Thoracic aorta (tissue), 2 donors: ENCODE data around the gene MYZAP. TPM values are rescaled to one million over a fixed set of nuclear protein-coding genes. Genes with fewer than 3 reads are reported as not detected.

Experiments used
- ATAC-seq: fragments of 150-250 bp; one replicate; pipeline ENCODE4 v1.8.0; 2017; ENCODE audit warnings: low read depth; ENCODE audit not compliant: insufficient number of reproducible peaks, low FRiP score
- DNase-seq: peaks from one replicate; pipeline ENCODE4 v3.0.0-alpha.2; 2020; ENCODE audit warnings: low spot score
- H3K27ac ChIP-seq, 2 donors: fragments of 200-600 bp; sonication (generic); 1 replicate in 1 of 2; 2 replicates in 1 of 2; pipeline ENCODE4 v1.5.1; 2016; ENCODE audit warnings: mild to moderate bottlenecking in 2 of 2, moderate library complexity in 2 of 2
- H3K27me3 ChIP-seq: fragments of 200-600 bp; sonication (generic); replicated peaks from 2 replicates; pipeline ENCODE4 v1.6.0; 2016; ENCODE audit warnings: mild to moderate bottlenecking; ENCODE audit not compliant: insufficient read depth
- H3K36me3 ChIP-seq: fragments of 200-600 bp; sonication (generic); one replicate; pipeline ENCODE4 v1.5.1; 2016
- H3K4me1 ChIP-seq, 2 donors: fragments of 200-600 bp; sonication (generic); 1 replicate in 1 of 2; 2 replicates in 1 of 2; pipeline versions ENCODE4 v1.5.1 to v1.6.0; 2016; ENCODE audit warnings: low read depth in 2 of 2, mild to moderate bottlenecking in 1 of 2; ENCODE audit not compliant: control insufficient read depth in 1 of 2
- H3K4me3 ChIP-seq: fragments of 200-600 bp; sonication (generic); 2 replicates; pipeline ENCODE4 v1.5.1; 2016; ENCODE audit warnings: mild to moderate bottlenecking
- H3K9me3 ChIP-seq: fragments of 200-600 bp; sonication (generic); 2 replicates; pipeline ENCODE4 v1.5.1; 2016
- total RNA-seq, 2 donors: library from RNA; depleted of rRNA; stranded (reverse); fragments of >200 nt; gene quantifications; one replicate each; pipeline versions ENCODE4 v1.1.0 to v1.2.3, GENCODE V29; 2016
- TF ChIP-seq, protein P1 (sequence below): fragments of 200-600 bp; sonication (generic); IDR thresholded peaks from one replicate; pipeline ENCODE4 v1.5.1; 2019; ENCODE audit warnings: antibody characterized with exemption

The MYZAP gene
- total RNA-seq, 2 donors from 2014 or later = 3.8 to 6.8 TPM

DNA sequence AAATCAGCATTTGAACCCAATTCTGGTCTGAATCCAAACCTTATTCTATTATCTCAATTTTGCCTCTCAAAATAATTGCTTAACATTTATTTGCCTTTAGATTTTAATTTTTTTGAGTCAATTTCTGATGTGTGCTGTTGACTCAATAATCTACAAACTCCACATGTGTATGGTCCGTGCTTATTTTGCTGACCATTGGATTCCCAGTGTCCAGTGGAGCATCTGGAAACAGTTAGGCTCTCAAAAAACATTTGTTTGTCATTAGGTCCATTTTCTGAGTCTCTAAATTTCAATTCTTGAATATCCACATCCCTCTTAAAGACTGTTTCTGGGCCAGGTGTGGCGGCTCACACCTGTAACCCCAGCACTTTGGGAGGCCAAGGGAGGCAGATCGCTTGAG, 19.2 kb upstream of the MYZAP start:
- ATAC-seq (no peak), DNase-seq (no peak)
- Histone ChIP-seq H3K4me1 (no peaks in the 10 kb centered on the region), H3K27me3 (no peaks in the 10 kb centered on the region), H3K36me3 (no peaks in the 10 kb centered on the region), H3K9me3 (no peaks in the 10 kb centered on the region), H3K4me3 (no peak overlapping the region), H3K27ac (no peak overlapping the region)
- TF ChIP-seq, protein P1, sequence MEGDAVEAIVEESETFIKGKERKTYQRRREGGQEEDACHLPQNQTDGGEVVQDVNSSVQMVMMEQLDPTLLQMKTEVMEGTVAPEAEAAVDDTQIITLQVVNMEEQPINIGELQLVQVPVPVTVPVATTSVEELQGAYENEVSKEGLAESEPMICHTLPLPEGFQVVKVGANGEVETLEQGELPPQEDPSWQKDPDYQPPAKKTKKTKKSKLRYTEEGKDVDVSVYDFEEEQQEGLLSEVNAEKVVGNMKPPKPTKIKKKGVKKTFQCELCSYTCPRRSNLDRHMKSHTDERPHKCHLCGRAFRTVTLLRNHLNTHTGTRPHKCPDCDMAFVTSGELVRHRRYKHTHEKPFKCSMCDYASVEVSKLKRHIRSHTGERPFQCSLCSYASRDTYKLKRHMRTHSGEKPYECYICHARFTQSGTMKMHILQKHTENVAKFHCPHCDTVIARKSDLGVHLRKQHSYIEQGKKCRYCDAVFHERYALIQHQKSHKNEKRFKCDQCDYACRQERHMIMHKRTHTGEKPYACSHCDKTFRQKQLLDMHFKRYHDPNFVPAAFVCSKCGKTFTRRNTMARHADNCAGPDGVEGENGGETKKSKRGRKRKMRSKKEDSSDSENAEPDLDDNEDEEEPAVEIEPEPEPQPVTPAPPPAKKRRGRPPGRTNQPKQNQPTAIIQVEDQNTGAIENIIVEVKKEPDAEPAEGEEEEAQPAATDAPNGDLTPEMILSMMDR = no peak

DNA sequence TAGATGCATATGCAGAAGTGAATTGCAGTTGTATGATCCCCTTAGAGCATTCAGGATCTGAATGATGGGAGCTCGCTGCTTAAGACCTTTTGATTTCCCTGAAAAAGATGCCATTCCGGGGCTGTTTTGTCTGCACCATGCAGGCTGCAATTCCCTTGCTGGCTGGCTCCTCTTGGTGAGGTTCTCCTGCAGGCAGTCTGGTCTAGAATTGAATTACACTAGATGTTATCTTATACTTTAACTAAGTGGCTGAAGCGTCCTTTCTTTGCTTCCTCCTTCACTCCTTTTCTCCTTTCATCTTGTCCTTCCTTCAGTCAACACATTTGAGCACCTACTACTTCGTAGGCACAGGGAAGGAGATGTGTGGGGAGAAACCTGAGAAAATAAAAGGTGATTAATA, 18.6 kb upstream of the MYZAP start:
- no peak for DNase-seq
- no peaks in the 10 kb centered on the region for H3K36me3 ChIP-seq
- no peak overlapping the region for H3K27ac ChIP-seq
- no peaks in the 10 kb centered on the region for H3K4me1 ChIP-seq
- H3K4me3 ChIP-seq = no peak overlapping the region
- no peaks in the 10 kb centered on the region for H3K27me3 ChIP-seq
- TF ChIP-seq, protein P1 = no peak
- no peaks in the 10 kb centered on the region for H3K9me3 ChIP-seq
- no peak for ATAC-seq

DNA sequence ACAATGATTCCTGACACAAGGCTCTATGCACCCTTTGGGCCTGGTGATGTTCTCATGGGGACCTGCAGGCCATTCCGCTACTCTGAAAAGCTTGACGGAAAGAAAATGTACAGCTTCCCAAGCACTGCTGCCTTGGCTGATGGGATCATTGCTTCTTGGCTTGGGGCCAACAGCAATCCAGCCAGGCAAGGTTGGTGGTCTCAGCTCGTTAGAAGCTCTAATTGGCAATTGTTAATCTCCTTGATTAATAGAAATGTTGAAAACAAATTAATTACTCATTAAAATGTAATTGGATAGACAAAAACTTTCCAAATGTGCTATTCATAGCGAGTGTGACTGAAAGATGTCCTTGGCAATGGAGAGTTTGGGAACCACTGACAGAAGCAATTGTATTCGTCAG, 16.3 kb upstream of the MYZAP start:
- H3K27me3 ChIP-seq = no peaks in the 10 kb centered on the region
- H3K27ac ChIP-seq = no peak overlapping the region
- ATAC-seq (no peak), DNase-seq (no peak)
- TF ChIP-seq, protein P1 = no peak
- H3K36me3 ChIP-seq = no peaks in the 10 kb centered on the region
- H3K9me3 ChIP-seq = no peaks in the 10 kb centered on the region
- H3K4me3 ChIP-seq = no peak overlapping the region
- no peaks in the 10 kb centered on the region for H3K4me1 ChIP-seq

DNA sequence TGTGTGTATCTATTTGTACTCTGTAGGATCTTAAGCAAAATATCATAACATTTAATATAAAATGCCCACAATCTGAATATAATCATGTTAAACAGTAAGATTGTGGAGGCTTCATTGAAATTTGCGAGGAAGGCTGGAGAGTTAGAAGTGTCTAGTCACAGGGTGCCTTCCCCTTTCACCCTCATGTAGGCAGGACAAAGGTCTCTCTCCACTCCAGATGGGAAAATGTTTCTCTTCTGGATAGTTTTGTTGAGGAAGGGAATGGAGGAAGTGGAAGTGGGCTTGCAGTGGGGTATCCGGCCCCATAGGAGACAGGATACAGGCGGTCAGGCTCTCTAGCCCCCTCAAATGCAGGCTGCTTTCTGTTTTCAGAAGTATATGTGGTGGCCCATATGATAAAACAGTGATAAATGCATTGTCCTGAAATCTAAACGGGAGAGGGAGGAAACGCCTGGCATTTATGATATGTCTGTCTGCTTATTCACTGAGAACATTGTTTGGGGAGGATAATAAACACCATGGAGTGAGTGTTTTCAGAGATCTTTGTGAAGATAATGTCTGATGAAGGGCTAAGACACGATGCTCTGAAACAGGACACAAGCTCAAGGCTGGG, 13.3 kb upstream of the MYZAP start:
- H3K4me3 ChIP-seq = no peak overlapping the region
- H3K27me3 ChIP-seq = no peaks in the 10 kb centered on the region
- DNase-seq (no peak), ATAC-seq (no peak)
- TF ChIP-seq, protein P1 = no peak
- H3K4me1 ChIP-seq = no peaks in the 10 kb centered on the region
- peaks cover 4% of the 10 kb centered on the region for H3K9me3 ChIP-seq
- no peak overlapping the region for H3K27ac ChIP-seq
- no peaks in the 10 kb centered on the region for H3K36me3 ChIP-seq

DNA sequence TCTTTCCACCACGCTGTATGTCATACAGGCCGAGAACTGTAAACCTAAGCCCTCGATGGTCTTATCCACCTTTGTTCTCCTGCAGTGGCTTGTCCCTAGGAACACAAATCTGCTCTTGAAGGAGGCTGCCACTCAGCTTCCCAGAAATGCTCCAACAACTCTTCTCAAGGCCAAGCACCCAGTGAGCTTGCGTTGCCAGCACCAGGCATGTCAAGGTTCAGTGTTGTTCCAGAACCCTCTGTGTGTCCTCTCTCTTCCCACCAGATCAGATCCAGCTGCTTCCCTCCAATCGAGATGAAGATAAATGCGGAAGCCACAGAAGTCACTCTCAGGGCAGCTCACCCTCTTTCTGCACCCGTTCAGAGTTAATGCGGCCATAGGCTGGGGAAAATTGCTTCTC, 11.3 kb upstream of the MYZAP start:
- TF ChIP-seq, protein P1 = no peak
- no peaks in the 10 kb centered on the region for H3K4me1 ChIP-seq
- H3K36me3 ChIP-seq = no peaks in the 10 kb centered on the region
- DNase-seq (no peak), ATAC-seq (no peak)
- no peak overlapping the region for H3K4me3 ChIP-seq
- no peaks in the 10 kb centered on the region for H3K27me3 ChIP-seq
- peaks cover 6% of the 10 kb centered on the region for H3K9me3 ChIP-seq
- H3K27ac ChIP-seq = no peak overlapping the region
